Activated CD8-positive, alpha-beta memory T cell treated with anti-CD3 and anti-CD28 coated beads for 48 hours (primary cell): ENCODE data around the gene GSTO2.
A peak's percentile ranks its signal among the peaks of the same experiment; 100 is the strongest.

ENCODE experiments used
- DNase-seq, 3 experiments: peaks; one replicate each; pipeline ENCODE4 v3.0.0-alpha.2; 2020; ENCODE audit warnings: low read depth in 2 of 3, low spot score in 2 of 3

GSTO2 gene

GRCh38 chr10:104279550-104280259 lies 10.7 kb downstream of the GSTO2 start:
- no peak for DNase-seq

DNA sequence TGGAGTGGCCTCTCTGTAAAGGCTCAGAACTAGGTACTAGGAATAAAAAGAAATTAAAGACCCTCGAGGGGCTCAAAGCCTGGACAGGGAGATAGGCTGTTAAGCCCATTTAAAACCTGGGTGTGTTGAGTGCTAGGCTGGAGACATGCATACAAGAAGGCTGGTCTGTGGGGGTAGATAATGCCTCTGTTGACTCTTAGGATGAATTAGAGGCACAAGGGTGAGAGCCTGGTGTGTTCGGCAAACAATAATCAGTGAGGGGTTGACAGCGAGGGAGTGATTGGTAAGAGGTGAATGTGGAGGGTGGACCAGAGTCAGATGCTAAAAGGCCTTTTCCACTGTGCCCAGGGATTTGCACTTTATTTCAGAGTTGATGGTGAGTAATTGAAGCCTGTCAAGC lies 12.7 kb downstream of the GSTO2 start:
- no peak for DNase-seq

GRCh38 chr10:104284846-104285245 lies 15.9 kb downstream of the GSTO2 start:
- DNase-seq = no peak

GRCh38 chr10:104286939-104287338 lies 18.0 kb downstream of the GSTO2 start:
- DNase-seq = no peak

DNA sequence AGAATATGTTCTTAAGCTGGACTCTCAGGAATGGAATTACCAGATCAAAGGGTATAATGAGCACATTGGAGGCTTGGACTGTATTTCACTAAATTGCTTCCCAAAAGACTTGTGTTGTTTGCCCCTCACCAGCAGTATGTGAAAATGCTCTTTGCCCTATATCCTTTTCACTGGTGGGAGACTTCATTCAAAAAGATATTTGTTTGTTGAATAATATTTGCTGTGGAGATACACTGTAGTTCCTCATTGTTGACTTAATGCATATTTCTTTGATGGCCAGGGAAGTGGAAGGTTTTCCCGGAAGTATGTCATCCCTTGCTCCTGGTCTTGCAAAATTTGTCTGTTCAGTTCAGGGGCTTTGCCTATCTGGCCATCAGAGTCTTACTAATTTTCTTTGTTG lies 19.4 kb downstream of the GSTO2 start:
- no peak for DNase-seq

DNA sequence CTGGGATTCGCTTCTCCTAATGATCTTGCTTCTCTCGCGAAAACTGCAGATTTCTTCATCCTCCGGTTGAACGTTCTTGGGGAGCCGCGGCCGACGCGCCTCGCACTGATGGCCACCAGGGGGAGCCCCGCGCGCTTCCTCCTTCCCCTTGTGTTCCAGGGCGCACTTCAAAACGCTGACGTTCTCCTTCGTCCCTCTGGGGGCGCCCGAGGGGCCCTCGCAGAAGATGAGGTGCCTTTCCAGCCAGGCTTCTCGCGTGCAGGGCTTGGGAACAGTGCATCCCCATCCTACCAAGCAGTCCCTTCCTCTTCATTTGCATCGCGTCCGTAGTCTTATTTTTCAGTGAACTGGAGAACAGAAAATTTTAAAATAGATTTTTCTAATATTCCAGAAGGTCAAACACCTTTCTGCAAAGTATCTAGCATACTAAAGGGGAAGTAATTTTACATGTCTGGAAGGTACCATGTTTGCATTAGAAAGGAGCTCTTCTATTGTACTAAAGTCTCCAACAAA lies 22.5 kb downstream of the GSTO2 start:
- DNase-seq = peak; percentile 62 to 87 (median 74)

DNA sequence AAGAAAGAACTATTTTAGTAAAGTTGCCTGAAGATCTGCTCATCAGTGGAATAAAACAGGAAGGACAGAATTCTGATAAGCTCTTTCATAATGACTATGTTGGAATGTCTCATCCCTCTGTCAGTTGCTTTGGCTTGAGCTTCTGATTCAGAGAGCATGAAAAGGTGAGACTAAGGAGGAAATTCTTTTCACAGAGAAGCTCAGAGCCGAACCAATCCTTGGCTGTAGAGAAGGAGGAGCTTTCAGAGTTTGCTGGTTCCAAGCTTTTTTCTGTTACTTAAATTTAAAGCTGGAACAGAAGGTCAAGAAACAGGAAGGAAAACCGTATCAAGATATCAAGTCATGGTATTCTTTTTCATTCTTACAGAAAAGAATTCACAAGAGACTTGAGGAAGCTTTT lies 24.0 kb downstream of the GSTO2 start:
- no peak for DNase-seq

DNA sequence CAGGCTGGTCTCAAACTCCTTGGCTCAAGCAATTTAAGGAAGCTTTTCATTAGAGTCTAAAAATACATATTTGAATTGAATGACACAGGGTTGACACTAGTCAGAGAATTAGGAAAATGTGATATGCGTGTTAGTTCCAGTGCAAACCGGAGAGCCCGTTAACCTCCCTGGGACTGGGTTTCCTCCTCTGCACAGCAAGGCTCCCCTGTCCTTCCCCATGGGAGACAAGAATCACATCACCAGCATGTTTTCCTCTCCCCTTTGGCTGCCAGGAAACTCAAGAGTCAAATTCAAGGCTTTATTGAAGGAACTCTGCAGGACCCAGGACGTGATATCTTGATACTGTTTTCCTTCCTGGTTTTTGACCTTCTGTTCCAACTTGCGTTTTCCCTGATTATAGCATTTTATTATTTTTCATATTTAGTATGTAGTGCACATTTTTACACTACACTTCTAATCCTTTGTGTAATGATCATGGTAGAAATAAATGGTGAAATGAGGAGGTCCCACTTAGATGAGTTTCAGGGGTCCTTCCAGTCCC lies 24.9 kb downstream of the GSTO2 start:
- DNase-seq = no peak

DNA sequence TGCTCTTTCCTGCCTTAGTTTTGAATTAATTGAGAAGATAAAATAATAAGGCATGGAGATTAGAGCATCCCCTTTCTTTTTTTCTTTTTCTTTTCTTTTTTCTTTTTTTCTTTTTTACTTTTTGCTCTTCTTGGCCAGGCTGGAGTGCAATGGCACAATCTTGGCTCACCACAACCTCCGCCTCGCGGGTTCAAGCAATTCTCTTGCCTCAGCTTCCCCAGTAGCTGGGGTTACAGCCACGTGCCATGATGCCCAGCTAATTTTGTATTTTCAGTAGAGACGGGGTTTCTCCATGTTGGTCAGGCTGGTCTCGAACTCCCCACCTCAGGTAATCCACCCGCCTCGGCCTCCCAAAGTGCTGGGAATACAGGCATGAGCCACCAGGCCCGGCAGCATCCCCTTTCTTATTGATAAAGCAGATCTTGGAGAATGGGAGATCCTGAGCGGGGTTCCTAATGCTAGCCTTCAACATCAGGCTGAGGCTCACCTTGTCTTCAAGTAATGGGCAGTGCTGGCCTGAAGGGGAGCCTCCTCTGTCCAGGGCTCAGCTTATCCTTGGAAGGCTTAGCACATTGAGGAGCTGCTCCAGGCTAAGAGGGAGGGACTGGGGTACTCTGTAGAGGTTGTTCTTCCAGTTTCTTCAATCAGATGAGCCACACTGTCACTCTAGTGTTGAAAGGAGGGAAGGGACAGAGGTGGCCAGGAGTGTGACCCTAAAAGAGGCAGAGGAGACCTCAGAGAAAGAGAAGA lies 27.9 kb downstream of the GSTO2 start:
- no peak for DNase-seq

GRCh38 chr10:104297697-104298660 lies 29.0 kb downstream of the GSTO2 start:
- DNase-seq = no peak

- no peak for DNase-seq
Observed at GRCh38 chr10:104299031-104299904, 30.3 kb downstream of the GSTO2 start.

DNA sequence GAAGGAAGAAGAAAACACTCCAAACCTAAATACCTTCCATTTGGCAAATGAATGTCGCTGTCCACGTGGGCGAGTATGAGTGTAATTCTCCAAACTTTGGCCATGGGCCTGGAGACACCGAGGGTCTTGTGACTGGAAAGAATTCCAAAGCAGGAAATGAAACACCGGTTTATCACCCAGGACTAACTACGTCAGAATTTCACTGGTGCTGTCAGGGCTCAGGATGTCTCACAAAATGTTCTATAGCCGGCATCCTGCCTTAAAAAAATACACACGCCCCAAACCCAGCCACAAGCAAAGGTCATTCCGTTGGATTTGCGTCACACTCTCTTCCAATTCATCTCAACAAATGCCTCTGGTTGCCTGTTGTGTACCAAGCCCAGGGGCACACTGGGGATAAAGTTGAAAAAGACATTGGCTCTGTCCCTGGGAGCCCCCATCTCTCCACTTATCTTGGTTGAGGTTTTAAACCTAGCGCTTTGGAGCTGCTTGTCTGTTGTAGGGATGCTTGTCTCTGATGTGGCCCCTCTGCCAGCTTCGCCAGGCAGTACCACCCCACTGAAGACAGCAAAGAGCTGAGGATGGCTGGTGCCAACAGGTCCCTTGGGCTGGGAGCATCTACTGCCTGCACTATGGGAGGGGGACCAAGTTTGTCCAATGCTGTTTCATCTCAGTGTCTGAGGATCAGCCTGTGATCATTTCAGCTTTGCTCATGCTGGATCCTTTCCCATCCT lies 31.2 kb downstream of the GSTO2 start:
- no peak for DNase-seq

GRCh38 chr10:104300736-104301292 lies 31.8 kb downstream of the GSTO2 start:
- DNase-seq = no peak

DNA sequence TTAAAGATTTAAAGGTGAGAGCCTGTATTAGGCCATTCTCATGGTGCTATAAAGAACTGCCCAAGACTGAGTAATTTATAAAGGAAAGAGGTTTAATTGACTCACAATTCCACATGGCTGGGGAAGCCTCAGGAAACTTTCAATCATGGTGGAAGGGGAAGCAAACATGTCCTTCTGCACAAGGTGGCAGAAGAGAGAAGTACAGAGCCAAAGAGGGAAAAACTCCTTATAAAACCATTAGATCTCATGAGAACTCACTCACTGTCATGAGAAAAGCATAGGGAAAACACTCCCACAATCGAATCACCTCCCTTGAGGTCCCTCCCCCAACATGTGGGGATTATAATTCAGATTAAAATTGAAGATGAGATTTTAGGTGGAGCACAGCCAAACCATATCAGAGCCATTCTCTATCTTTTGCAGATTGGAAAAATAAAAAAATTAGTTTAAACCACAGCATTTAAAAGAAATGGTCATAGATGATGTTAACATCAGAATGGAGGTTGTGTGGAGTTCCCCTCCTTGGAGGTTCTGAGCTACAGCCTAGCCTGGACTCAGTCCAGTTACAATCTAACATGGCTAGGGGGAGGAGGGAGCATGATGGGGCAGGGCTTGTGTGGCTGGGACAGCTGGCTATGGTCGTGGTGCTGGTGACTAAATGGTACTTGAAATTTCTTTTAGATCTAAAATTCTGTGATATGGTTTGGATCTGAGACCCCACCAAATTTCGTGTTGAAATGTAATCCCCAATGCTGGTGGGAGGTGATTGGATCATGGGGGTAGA lies 33.1 kb downstream of the GSTO2 start:
- no peak for DNase-seq

DNA sequence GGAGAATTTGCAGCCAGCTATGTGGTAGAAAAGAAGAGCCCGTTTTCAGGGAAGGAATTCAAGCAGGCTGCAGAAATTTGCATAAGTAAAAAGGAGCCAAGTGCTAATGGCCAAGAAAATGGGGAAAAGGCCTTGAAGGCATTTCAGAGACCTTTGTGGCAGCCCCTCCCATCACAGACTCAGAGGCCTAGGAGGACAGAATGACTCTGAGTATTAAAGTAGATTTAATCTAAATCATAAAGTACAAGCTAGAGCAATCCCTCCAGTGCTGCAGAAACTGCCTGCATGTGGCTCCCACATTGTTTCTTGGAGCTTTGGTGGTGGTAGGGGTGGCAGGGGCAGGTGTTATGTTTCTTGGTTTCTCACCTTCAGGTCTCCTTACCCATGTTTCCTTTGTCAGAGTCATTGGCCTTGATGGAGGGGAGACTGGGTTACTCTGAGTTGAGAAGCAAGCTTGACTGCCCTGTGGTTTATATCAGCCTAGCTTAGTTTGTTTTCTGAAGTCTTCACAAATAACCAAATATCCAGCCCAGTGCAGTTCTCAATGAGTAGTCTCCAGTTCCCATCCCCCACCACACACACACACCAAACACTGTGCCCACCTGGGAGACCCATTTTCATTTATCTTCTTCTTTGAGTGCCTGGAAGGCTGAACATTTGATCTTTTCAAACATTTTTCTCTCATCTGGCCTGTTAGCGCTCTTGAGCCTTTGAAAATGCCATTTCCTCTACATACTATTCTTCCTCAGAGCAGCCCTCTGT lies 34.8 kb downstream of the GSTO2 start:
- no peak for DNase-seq

- no peak for DNase-seq
Observed at GRCh38 chr10:104304356-104304745, 35.4 kb downstream of the GSTO2 start.

- no peak for DNase-seq
Observed at GRCh38 chr10:104304927-104305326, 35.9 kb downstream of the GSTO2 start.

- DNase-seq = no peak
Observed at GRCh38 chr10:104306897-104307296, 37.9 kb downstream of the GSTO2 start.
